Liver (tissue), 9 donors: ENCODE measurements around the gene MAPK1. TPM values are rescaled to one million over a fixed set of nuclear protein-coding genes. Genes with fewer than 3 reads are reported as not detected.
"Not testable (repeated sequence)": the region's sequence is repeated elsewhere in the genome, so short reads cannot be mapped to it uniquely, and the experiment has no call there.

Experiments
- DNase-seq: peaks from one replicate; pipeline ENCODE4 v3.0.0-alpha.2; 2017; ENCODE audit warnings: low spot score
- H3K27ac ChIP-seq, 2 donors: one replicate each; pipeline ENCODE4 v1.7.0; 2013; ENCODE audit warnings: inconsistent platforms in 2 of 2, low read length in 2 of 2, control low read depth in 1 of 2, low read depth in 1 of 2, mild to moderate bottlenecking in 1 of 2
- H3K27me3 ChIP-seq, 4 donors: one replicate each; pipeline versions ENCODE4 v1.6.1 to v1.7.0; 2013; ENCODE audit warnings: low read length in 3 of 4, inconsistent platforms in 1 of 4, mild to moderate bottlenecking in 1 of 4, moderate library complexity in 1 of 4; ENCODE audit not compliant: control insufficient read depth in 4 of 4, insufficient read depth in 4 of 4
- H3K36me3 ChIP-seq, 4 donors: one replicate each; pipeline versions ENCODE4 v1.6.1 to v1.7.0; 2013; ENCODE audit warnings: low read length in 3 of 4, mild to moderate bottlenecking in 3 of 4, low read depth in 1 of 4, moderate library complexity in 1 of 4; ENCODE audit not compliant: control insufficient read depth in 4 of 4, insufficient read depth in 3 of 4
- H3K4me1 ChIP-seq, 4 donors: one replicate each; pipeline versions ENCODE4 v1.6.1 to v1.7.0; 2013; ENCODE audit warnings: low read length in 3 of 4, mild to moderate bottlenecking in 3 of 4, moderate library complexity in 1 of 4; ENCODE audit not compliant: control insufficient read depth in 4 of 4, insufficient read depth in 4 of 4
- H3K4me3 ChIP-seq, 3 donors: one replicate each; pipeline versions ENCODE4 v1.6.1 to v1.7.0; 2013; ENCODE audit warnings: low read length in 3 of 3, control low read depth in 1 of 3, low read depth in 1 of 3, mild to moderate bottlenecking in 1 of 3
- H3K9ac ChIP-seq, 2 donors: one replicate each; pipeline ENCODE4 v1.7.0; 2013; ENCODE audit warnings: low read length in 2 of 2, mild to moderate bottlenecking in 2 of 2, moderate library complexity in 2 of 2, control low read depth in 1 of 2, low read depth in 1 of 2
- H3K9me3 ChIP-seq, 4 donors: one replicate each; pipeline versions ENCODE4 v1.6.1 to v1.7.0; 2013; ENCODE audit warnings: low read length in 3 of 4; ENCODE audit not compliant: control insufficient read depth in 4 of 4
- FOXA2 ChIP-seq: IDR thresholded peaks from 2 replicates; pipeline ENCODE4 v1.6.1; 2016; ENCODE audit warnings: antibody characterized with exemption
- GABPA ChIP-seq, 2 donors: IDR thresholded peaks in 1 of 2; conservative IDR thresholded peaks in 1 of 2; 2 replicates each; pipeline ENCODE4 v1.6.1; 2016; ENCODE audit warnings: antibody characterized with exemption in 2 of 2, mild to moderate bottlenecking in 1 of 2, moderate library complexity in 1 of 2
- HNF4A ChIP-seq, 2 donors: conservative IDR thresholded peaks; 2 replicates each; pipeline ENCODE4 v1.6.1; 2016; ENCODE audit warnings: antibody characterized with exemption in 2 of 2, mild to moderate bottlenecking in 2 of 2
- HNF4G ChIP-seq: IDR thresholded peaks from 2 replicates; pipeline ENCODE4 v1.6.1; 2016; ENCODE audit warnings: antibody characterized with exemption
- JUND ChIP-seq, 2 donors: IDR thresholded peaks; 2 replicates each; pipeline ENCODE4 v1.6.1; 2016; ENCODE audit warnings: antibody characterized with exemption in 2 of 2
- NR2F2 ChIP-seq: IDR thresholded peaks from 2 replicates; pipeline ENCODE4 v1.6.1; 2016; ENCODE audit warnings: antibody characterized with exemption
- RAD21 ChIP-seq, 2 donors: IDR thresholded peaks; 2 replicates each; pipeline ENCODE4 v1.6.1; 2016; ENCODE audit warnings: antibody characterized with exemption in 2 of 2, mild to moderate bottlenecking in 2 of 2
- RXRA ChIP-seq, 2 donors: IDR thresholded peaks; 2 replicates each; pipeline ENCODE4 v1.6.1; 2017 to 2018; ENCODE audit warnings: antibody characterized with exemption in 2 of 2, mild to moderate bottlenecking in 1 of 2
- TAF1 ChIP-seq: conservative IDR thresholded peaks from 2 replicates; pipeline ENCODE4 v1.6.1; 2016; ENCODE audit warnings: antibody characterized with exemption, mild to moderate bottlenecking
- YY1 ChIP-seq: IDR thresholded peaks from 2 replicates; pipeline ENCODE4 v1.6.1; 2016; ENCODE audit warnings: antibody characterized with exemption, mild to moderate bottlenecking
- ZBTB33 ChIP-seq: IDR thresholded peaks from 2 replicates; pipeline ENCODE4 v1.6.1; 2016; ENCODE audit warnings: antibody characterized with exemption
- WGBS: extraction: QIAGEN DNeasy Blood & Tissue Kit; methylation state at CpG from one replicate; pipeline ENCODE4 v1.1.7; 2013; 5-methylcytosine and 5-hydroxymethylcytosine counted together
- polyA plus RNA-seq, 2 donors: library from polyadenylated mRNA; stranded (reverse) in 1 of 2; unstranded in 1 of 2; fragments of 200-250 nt in 1 of 2; fragments of >200 nt in 1 of 2; fragmentation: Nextera tagmentation in 1 of 2; extraction: Ambion mirVana in 1 of 2; gene quantifications; one replicate each; pipeline versions ENCODE4 v1.2.1 to v1.2.3, GENCODE V29; 2013 to 2015
- total RNA-seq, 2 donors: library from RNA; depleted of rRNA; stranded (reverse); fragments of >200 nt; gene quantifications; one replicate each; pipeline ENCODE4 v1.2.3, GENCODE V29; 2014
- TF ChIP-seq, protein P1 (sequence below): fragments of 150-350 bp; IDR thresholded peaks from 2 replicates; pipeline ENCODE4 v1.5.1; 2017; ENCODE audit warnings: improper control_type of control experiment, low read depth, low read length; ENCODE audit not compliant: missing input control
- TF ChIP-seq, protein P2 (sequence below): IDR thresholded peaks from 2 replicates; pipeline ENCODE4 v1.6.1; 2016; ENCODE audit warnings: antibody characterized with exemption
- TF ChIP-seq, protein P3 (sequence below): IDR thresholded peaks from 2 replicates; pipeline ENCODE4 v1.6.1; 2016; ENCODE audit warnings: antibody characterized with exemption
- donor health status: healthy.
- donor health status: healthy.
- donor health status: healthy.
- donor health status: healthy.
- donor health status: healthy.

Gene MAPK1
- total and polyA plus RNA-seq, 4 donors = 8.3 to 31.8 (median 22.8) TPM

GRCh38 chr22:21914033-21914642 is 46.7 kb upstream of the MAPK1 start:
- not testable (repeated sequence) for DNase-seq, H3K27ac ChIP-seq, H3K27me3 ChIP-seq, H3K4me3 ChIP-seq, H3K9ac ChIP-seq, H3K9me3 ChIP-seq, H3K36me3 ChIP-seq, H3K4me1 ChIP-seq
- WGBS = 96% methylated on average over 8 of the region's 8 CpGs

GRCh38 chr22:21910367-21910766 is 42.9 kb upstream of the MAPK1 start:
- H3K36me3 ChIP-seq = not testable (repeated sequence)
- WGBS = 94% methylated on average over 4 of the region's 4 CpGs

GRCh38 chr22:21909871-21910270 is 42.4 kb upstream of the MAPK1 start:
- Histone ChIP-seq H3K4me3 (no peak overlapping the region), H3K4me1 (no peaks in the 10 kb centered on the region), H3K27me3 (no peaks in the 10 kb centered on the region), H3K9ac (no peak overlapping the region), H3K9me3 (no peaks in the 10 kb centered on the region), H3K36me3 (no peaks in the 10 kb centered on the region), H3K27ac (no peak overlapping the region)
- WGBS = 96% methylated on average over 2 of the region's 2 CpGs
- DNase-seq = no peak
- no peak for TF ChIP-seq NR2F2
- TF ChIP-seq TAF1 = no peak
- TF ChIP-seq HNF4G = no peak
- no peak for TF ChIP-seq GABPA (IDR thresholded peaks at IDR 0.05 in 1 of 2, conservative IDR thresholded peaks at IDR 0.05 in 1 of 2)

More at GRCh38 chr22:21910367-21910766, 42.9 kb upstream of the MAPK1 start:
- not testable (repeated sequence) for H3K4me1 ChIP-seq, H3K4me3 ChIP-seq, H3K27ac ChIP-seq, DNase-seq, H3K9me3 ChIP-seq, H3K9ac ChIP-seq, H3K27me3 ChIP-seq

GRCh38 chr22:21907638-21908522 is 40.4 kb upstream of the MAPK1 start:
- Histone ChIP-seq H3K4me1 (no peaks in the 10 kb centered on the region), H3K27me3 (no peaks in the 10 kb centered on the region), H3K36me3 (no peaks in the 10 kb centered on the region), H3K27ac (no peak overlapping the region), H3K9me3 (no peaks in the 10 kb centered on the region), H3K9ac (no peak overlapping the region), H3K4me3 (no peak overlapping the region)
- 93% methylated on average over 7 of the region's 7 CpGs for WGBS
- DNase-seq = no peak
- TF ChIP-seq GABPA (IDR thresholded peaks at IDR 0.05 in 1 of 2, conservative IDR thresholded peaks at IDR 0.05 in 1 of 2) (no peak), RAD21 (IDR thresholded peaks at IDR 0.05) (no peak), HNF4A (conservative IDR thresholded peaks at IDR 0.05) (no peak), RXRA (IDR thresholded peaks at IDR 0.05) (no peak), TAF1 (no peak), FOXA2 (no peak), NR2F2 (no peak), YY1 (no peak), JUND (IDR thresholded peaks at IDR 0.05) (no peak), ZBTB33 (no peak)
- TF ChIP-seq, protein P1, sequence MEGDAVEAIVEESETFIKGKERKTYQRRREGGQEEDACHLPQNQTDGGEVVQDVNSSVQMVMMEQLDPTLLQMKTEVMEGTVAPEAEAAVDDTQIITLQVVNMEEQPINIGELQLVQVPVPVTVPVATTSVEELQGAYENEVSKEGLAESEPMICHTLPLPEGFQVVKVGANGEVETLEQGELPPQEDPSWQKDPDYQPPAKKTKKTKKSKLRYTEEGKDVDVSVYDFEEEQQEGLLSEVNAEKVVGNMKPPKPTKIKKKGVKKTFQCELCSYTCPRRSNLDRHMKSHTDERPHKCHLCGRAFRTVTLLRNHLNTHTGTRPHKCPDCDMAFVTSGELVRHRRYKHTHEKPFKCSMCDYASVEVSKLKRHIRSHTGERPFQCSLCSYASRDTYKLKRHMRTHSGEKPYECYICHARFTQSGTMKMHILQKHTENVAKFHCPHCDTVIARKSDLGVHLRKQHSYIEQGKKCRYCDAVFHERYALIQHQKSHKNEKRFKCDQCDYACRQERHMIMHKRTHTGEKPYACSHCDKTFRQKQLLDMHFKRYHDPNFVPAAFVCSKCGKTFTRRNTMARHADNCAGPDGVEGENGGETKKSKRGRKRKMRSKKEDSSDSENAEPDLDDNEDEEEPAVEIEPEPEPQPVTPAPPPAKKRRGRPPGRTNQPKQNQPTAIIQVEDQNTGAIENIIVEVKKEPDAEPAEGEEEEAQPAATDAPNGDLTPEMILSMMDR = no peak
- TF ChIP-seq, protein P2, sequence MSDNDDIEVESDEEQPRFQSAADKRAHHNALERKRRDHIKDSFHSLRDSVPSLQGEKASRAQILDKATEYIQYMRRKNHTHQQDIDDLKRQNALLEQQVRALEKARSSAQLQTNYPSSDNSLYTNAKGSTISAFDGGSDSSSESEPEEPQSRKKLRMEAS = no peak
- TF ChIP-seq, protein P3, sequence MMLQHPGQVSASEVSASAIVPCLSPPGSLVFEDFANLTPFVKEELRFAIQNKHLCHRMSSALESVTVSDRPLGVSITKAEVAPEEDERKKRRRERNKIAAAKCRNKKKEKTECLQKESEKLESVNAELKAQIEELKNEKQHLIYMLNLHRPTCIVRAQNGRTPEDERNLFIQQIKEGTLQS = no peak
